Muscle layer of duodenum (tissue), 2 donors: ENCODE data around the gene FKRP.

Experiments used
- H3K27ac ChIP-seq: one replicate; pipeline ENCODE4 v1.7.0; 2013; ENCODE audit warnings: mild to moderate bottlenecking, low read length
- H3K27me3 ChIP-seq: one replicate; pipeline ENCODE4 v1.7.0; 2013; ENCODE audit warnings: low read depth, mild to moderate bottlenecking, control low read depth, low read length
- H3K36me3 ChIP-seq, 2 donors: one replicate each; pipeline ENCODE4 v1.7.0; 2013; ENCODE audit warnings: low read length in 2 of 2, control low read depth in 1 of 2, mild to moderate bottlenecking in 1 of 2; ENCODE audit not compliant: insufficient read depth in 2 of 2, control insufficient read depth in 1 of 2
- H3K4me1 ChIP-seq, 2 donors: one replicate each; pipeline ENCODE4 v1.7.0; 2013; ENCODE audit warnings: low read length in 2 of 2, mild to moderate bottlenecking in 2 of 2, control low read depth in 1 of 2, moderate library complexity in 1 of 2; ENCODE audit not compliant: insufficient read depth in 2 of 2, control insufficient read depth in 1 of 2
- H3K4me3 ChIP-seq, 2 donors: one replicate each; pipeline ENCODE4 v1.7.0; 2013; ENCODE audit warnings: low read length in 2 of 2, low read depth in 1 of 2, mild to moderate bottlenecking in 1 of 2
- H3K9me3 ChIP-seq, 2 donors: one replicate each; pipeline ENCODE4 v1.7.0; 2013; ENCODE audit warnings: low read length in 2 of 2, control low read depth in 1 of 2, mild to moderate bottlenecking in 1 of 2; ENCODE audit not compliant: control insufficient read depth in 1 of 2
- donor health status: healthy.

Gene FKRP

DNA sequence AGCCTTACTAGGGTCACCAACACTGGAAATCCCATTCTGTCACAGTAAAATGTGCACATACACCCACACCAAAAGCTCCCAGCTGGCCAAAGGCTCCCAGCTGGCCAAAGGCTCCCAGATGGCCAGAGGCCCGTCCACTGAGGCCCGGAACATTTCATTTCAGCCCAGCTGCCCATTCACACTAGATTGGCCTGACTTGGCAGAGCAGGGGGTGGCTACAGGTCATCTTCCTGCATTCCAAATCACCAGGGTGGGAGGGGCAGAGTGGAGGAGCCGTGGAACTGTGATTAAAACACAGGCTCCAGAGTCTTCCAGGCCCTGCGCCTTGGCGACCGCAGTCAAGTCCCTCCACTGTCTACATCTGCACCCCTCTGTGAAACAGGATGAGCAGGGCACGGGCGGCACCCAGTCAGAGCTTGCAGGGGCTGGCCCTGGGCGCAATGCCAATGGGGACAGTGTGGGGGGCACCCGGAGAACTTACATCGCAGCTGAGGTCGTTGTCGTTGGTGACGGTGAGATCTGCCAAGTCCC lies 18.8 kb upstream of the FKRP start:
- H3K4me3 ChIP-seq, result no peak overlapping the region
- no peak overlapping the region for H3K27ac ChIP-seq
- H3K27me3 ChIP-seq, result no peaks in the 10 kb centered on the region
- no peaks in the 10 kb centered on the region for H3K9me3 ChIP-seq
- H3K36me3 ChIP-seq, result peaks cover 42 to 94% of the 10 kb centered on the region in 2 donors
- H3K4me1 ChIP-seq, result peaks cover 3 to 32% of the 10 kb centered on the region in 2 donors

DNA sequence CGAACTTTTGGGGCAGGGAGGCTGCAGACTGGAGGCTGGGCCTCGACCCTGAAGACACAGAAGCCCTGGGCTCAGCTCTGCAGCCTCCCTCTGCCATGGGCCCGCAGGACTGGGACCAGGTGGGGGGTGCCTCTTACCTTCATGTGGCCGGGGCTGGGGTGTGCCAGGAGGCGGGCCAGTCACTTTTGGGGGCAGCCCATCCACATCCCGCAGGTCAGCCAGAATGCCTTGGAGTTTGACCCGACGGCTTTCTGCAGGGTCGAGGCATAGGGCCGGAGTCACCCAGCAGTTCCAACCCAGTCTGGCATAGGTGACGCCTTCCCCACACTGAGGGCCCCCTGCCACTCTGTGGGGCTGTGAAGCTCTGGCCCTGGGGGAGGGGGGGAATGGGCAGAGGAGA lies 18.1 kb upstream of the FKRP start:
- no peaks in the 10 kb centered on the region for H3K9me3 ChIP-seq
- H3K4me3 ChIP-seq, result no peak overlapping the region
- no peak overlapping the region for H3K27ac ChIP-seq
- H3K27me3 ChIP-seq, result no peaks in the 10 kb centered on the region
- peaks cover 3 to 39% of the 10 kb centered on the region in 2 donors for H3K4me1 ChIP-seq
- peaks cover 35 to 94% of the 10 kb centered on the region in 2 donors for H3K36me3 ChIP-seq

DNA sequence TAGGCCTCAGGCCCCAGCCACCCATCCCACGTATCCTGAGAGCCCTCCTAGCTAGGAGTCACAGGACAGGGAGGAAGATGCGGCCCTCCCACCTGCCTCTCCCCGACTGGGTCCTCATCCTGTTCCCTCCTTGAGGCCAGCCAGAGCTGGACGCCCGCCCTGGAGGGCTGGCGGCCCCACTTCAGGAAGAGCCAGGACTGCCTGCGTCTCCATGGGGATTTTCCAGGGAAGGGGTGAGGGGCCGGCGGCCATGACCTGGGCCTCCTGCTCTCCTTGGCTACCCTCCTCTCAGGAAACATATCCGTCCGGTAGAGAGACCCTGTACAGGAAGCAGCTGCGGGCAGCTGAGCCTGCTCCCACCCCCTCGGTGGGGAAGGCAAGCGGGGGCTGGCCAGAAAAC lies 17.6 kb upstream of the FKRP start:
- peaks cover 37 to 94% of the 10 kb centered on the region in 2 donors for H3K36me3 ChIP-seq
- H3K27me3 ChIP-seq, result no peaks in the 10 kb centered on the region
- H3K27ac ChIP-seq, result no peak overlapping the region
- no peak overlapping the region for H3K4me3 ChIP-seq
- H3K9me3 ChIP-seq, result no peaks in the 10 kb centered on the region
- H3K4me1 ChIP-seq, result peaks cover 3 to 42% of the 10 kb centered on the region in 2 donors

DNA sequence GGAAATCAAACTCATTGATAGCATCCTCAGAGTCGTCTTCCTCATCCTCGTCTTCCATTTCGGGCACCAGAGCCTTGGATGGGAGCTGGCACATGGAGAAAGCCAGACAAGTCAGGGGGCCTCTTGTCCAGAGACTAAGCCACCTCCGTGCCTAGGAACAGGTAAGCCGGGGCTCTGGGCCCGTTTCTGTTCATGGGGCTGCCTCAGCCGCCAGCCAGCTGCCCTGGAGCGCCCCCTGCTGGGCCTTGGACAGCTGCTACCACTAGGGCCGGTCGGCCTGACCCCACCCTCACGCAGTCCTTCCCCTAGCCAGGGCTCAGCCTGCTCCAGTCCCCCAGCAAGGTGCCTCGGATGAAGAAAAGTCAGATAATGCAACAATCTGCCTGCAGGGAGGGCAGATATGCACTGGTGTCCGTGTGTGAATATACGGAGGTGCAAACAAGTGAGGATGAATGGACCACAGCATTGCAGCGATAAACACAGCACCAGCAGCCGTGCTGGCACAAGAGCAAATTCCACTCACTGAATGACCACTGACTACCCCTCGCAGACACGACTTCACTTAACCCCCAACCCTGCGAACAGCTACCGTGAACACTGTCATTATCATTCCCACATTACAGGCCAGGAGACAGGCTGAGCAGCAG lies 17.0 kb upstream of the FKRP start:
- no peak overlapping the region for H3K4me3 ChIP-seq
- no peaks in the 10 kb centered on the region for H3K9me3 ChIP-seq
- no peaks in the 10 kb centered on the region for H3K27me3 ChIP-seq
- no peak overlapping the region for H3K27ac ChIP-seq
- H3K36me3 ChIP-seq, result peaks cover 36 to 94% of the 10 kb centered on the region in 2 donors
- peaks cover 3 to 42% of the 10 kb centered on the region in 2 donors for H3K4me1 ChIP-seq

DNA sequence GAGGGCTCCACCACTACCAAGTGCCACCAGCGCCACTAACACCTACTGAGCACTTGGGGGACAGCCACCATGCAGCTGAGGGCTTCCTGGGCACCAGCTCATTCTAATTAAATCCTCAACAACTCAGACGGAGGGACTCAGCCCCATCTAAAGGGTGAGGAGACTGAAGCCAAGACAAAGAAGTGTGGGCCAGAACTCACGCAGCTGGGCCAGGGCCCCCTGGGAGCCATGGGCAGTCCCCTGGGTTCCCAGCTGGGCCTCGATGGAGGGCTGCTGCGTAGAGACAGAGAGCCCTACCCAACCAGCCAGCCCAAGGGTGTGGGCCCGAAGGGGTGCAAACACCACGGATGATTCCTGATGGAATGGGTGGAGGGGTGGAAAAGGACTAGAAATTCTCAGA lies 16.2 kb upstream of the FKRP start:
- peaks cover 3 to 42% of the 10 kb centered on the region in 2 donors for H3K4me1 ChIP-seq

DNA sequence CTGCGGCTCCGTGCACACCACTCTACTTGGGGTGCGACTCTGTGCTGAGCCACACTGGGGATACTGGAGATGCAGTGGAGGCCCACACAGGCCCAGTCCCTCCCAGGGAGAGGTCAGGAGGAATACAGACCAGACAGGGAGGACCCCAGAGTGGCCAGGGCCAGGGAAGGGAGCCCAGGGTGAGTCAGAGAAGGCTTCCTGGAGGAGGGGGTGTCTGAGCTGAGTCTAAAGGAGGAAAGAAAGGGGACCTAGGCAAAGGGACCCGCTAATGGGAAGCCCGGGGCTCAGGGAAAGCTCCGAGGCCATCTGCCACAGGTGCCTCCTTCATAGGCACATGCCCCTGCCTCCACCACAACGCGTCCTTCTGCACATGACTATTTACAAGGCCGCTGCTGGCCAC lies 15.7 kb upstream of the FKRP start:
- Histone ChIP-seq H3K9me3 (no peaks in the 10 kb centered on the region), H3K27me3 (no peaks in the 10 kb centered on the region), H3K36me3 (peaks cover 33 to 86% of the 10 kb centered on the region in 2 donors), H3K4me1 (peaks cover 3 to 42% of the 10 kb centered on the region in 2 donors), H3K4me3 (no peak overlapping the region), H3K27ac (no peak overlapping the region)

More for the DNA sequence above, 16.2 kb upstream of the FKRP start:
- H3K36me3 ChIP-seq, result peaks cover 34 to 90% of the 10 kb centered on the region in 2 donors
- no peaks in the 10 kb centered on the region for H3K27me3 ChIP-seq
- no peaks in the 10 kb centered on the region for H3K9me3 ChIP-seq
- no peak overlapping the region for H3K27ac ChIP-seq
- H3K4me3 ChIP-seq, result no peak overlapping the region

DNA sequence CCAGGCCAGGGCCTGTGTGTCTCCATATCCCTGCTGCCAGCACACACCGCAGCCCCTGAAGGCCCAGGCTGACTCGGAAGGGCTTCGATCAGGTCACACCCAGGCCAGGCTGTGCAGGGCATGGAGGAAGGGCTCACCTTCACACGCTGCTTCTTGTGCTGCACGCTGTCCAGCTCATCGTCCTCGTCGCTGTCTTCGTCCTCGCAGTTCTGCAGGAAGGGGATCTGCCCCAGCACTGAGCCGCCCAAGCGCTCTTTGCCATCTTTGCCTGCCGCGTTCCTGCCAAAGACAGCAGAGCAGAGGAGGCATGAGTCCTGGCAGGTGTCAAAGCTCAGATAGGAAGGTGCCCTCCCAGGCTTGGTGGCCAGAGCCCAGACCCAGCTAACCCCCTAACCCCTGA lies 15.3 kb upstream of the FKRP start:
- H3K36me3 ChIP-seq, result peaks cover 31 to 82% of the 10 kb centered on the region in 2 donors

DNA sequence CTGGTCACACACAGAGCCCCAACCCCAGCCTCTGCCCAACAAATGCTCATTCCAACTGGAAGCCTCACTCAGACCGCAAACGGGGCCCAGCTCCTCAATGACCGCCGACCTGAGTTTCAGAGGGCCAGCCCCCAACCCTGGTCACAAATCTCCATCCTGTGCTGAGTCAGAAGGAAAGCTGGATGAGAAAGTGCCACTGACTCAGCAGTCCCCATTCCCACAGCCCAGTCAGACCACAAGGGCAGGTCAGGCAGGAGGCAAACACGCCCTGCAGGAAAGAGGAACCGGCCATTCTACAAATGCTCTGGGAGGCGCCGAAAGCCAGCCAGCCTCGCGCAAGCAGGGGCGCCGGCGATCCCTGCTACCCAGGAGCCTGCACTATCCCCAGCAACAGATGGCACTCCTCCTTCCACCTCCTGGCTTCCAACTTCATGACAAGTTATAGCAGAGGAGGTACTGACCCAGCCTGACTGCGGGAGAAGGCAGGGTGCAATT lies 14.8 kb upstream of the FKRP start:
- peak overlapping the region in 1 of 2 donors; percentile 28 for H3K4me3 ChIP-seq

More for the DNA sequence above, 15.3 kb upstream of the FKRP start:
- H3K27ac ChIP-seq, result no peak overlapping the region
- no peak overlapping the region for H3K4me3 ChIP-seq
- no peaks in the 10 kb centered on the region for H3K27me3 ChIP-seq
- no peaks in the 10 kb centered on the region for H3K9me3 ChIP-seq
- H3K4me1 ChIP-seq, result peaks cover 3 to 42% of the 10 kb centered on the region in 2 donors

DNA sequence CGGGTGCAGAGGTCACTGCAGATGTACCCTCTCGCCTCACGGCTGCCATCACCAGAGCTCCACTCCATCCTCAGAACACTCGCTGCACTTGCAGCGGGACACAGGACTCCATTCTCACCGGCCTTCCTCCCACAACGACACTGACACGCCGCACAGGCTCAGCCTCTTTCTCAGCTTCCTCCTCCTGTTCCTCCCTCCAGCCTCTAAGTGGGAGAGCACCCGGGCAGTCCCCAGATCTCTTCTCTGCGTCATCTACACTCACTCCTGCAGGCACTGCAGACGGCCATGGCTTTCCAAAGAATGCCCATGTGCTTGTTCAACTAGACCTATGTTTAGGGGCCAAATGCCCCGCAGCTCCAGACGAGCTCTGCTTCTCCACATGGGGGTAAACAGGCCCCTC lies 14.3 kb upstream of the FKRP start:
- Histone ChIP-seq H3K4me3 (peak overlapping the region in 1 of 2 donors; percentile 28), H3K36me3 (peaks cover 26 to 74% of the 10 kb centered on the region in 2 donors), H3K27me3 (no peaks in the 10 kb centered on the region), H3K4me1 (peaks cover 3 to 44% of the 10 kb centered on the region in 2 donors), H3K27ac (no peak overlapping the region), H3K9me3 (no peaks in the 10 kb centered on the region)

More for the DNA sequence above, 14.8 kb upstream of the FKRP start:
- Histone ChIP-seq H3K27me3 (no peaks in the 10 kb centered on the region), H3K27ac (no peak overlapping the region), H3K4me1 (peaks cover 3 to 42% of the 10 kb centered on the region in 2 donors), H3K36me3 (peaks cover 27 to 77% of the 10 kb centered on the region in 2 donors), H3K9me3 (no peaks in the 10 kb centered on the region)

DNA sequence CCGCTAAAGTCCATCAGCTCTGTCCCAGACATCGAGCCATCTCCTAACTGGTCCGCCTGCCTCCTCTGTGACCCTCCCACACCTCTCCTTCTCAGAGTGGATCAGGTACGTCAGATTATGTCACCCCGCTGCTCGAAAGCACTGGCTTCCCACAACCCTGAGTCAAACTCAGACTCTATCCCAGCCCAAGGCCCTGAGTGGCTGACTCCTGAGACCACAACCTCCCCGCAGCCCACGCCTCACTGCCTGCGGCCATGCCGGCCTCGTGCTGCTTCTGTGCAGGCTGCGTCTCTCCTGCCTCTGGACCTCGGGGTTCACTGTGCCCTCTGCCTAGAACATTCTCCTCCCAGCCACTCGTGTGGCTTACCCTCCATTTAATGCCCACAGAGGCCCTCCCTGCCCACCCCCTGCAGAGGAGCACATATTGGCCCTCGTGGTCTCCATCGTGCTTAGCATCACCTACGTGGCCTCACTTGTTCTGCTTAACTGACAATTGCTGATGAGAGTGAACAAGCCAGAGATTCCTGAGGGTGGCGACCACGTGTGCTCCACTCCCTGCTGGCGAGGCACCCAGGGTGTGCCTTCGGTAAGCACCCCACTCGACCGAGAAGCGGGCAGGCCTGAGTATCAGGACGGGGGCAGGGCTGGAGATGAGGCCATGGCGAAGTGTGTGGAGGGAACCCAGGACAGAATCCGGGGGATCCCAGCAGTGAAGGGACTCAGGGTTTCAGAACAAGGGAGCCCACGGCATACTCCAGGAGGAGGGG lies 13.5 kb upstream of the FKRP start:
- Histone ChIP-seq H3K27me3 (no peaks in the 10 kb centered on the region), H3K4me1 (peaks cover 3 to 42% of the 10 kb centered on the region in 2 donors), H3K36me3 (peaks cover 32 to 74% of the 10 kb centered on the region in 2 donors), H3K27ac (no peak overlapping the region), H3K9me3 (no peaks in the 10 kb centered on the region), H3K4me3 (no peak overlapping the region)

DNA sequence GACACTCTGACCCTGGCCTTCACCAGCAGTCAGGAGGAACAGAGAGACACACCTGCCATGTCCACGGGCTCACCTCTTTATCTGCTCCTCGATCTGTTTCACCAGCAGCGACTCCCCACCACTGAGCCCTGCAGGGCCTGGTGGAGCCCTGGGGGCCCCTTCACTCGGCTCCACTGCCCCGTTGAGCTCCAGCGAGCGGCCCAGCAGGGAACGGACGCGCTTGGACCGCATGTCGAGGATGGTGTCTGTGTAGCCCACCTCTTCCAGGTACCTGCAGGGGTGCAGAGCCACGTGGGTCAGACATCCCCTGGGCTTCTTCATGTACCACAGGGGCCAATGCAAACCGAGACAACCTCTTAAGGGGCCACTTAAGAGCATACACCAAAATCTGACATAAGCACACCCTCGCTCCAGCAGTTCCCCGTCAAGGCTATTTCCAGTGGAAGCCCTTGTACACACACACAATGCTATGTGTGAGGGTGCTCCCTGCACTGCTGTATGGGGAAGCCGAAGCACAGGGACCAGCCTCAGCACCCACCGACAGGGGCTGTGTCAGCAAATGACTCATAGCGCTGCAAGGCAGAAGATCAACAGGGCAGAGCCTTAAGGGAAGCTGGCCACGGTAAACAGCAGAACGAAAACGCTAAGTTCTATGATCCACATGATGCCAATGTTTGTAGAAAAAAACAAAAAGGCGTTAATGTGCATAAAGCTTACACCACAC lies 12.7 kb upstream of the FKRP start:
- Histone ChIP-seq H3K27ac (no peak overlapping the region), H3K4me3 (no peak overlapping the region), H3K9me3 (no peaks in the 10 kb centered on the region), H3K27me3 (no peaks in the 10 kb centered on the region), H3K4me1 (peaks cover 3 to 38% of the 10 kb centered on the region in 2 donors), H3K36me3 (peaks cover 39 to 73% of the 10 kb centered on the region in 2 donors)
